Measurements from ENCODE around the gene PRR14.

- TF ChIP-seq CTCF (IDR thresholded peaks at IDR 0.05; ENCODE audit: low read depth, low read length, missing input control) (no peak), HNF4A (conservative IDR thresholded peaks at IDR 0.05) (no peak), ZBTB33 (IDR thresholded peaks at IDR 0.05) (no peak), JUND (IDR thresholded peaks at IDR 0.05) (no peak), TAF1 (conservative IDR thresholded peaks at IDR 0.05) (no peak)
- TF ChIP-seq, protein P1, sequence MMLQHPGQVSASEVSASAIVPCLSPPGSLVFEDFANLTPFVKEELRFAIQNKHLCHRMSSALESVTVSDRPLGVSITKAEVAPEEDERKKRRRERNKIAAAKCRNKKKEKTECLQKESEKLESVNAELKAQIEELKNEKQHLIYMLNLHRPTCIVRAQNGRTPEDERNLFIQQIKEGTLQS (IDR thresholded peaks at IDR 0.05), result no peak
Measured at GRCh38 chr16:30619638-30620037, 31.1 kb upstream of the PRR14 start.
